Adipocyte (in vitro differentiated cells): Measurements from ENCODE around the gene ZNRD2.

Experiments used
- DNase-seq: peaks from one replicate; pipeline ENCODE4 v3.0.0-alpha.2; 2015; ENCODE audit warnings: low read depth
- H3K27me3 ChIP-seq: replicated peaks from 2 replicates; pipeline ENCODE4 v1.7.0; 2013; ENCODE audit warnings: mild to moderate bottlenecking, low read length, moderate library complexity; ENCODE audit not compliant: control insufficient read depth, insufficient read depth
- H3K36me3 ChIP-seq: 2 replicates; pipeline ENCODE4 v1.7.0; 2013; ENCODE audit warnings: low read length, mild to moderate bottlenecking, moderate library complexity; ENCODE audit not compliant: control insufficient read depth, insufficient read depth, severe bottlenecking
- H3K4me1 ChIP-seq: 2 replicates; pipeline ENCODE4 v1.7.0; 2013; ENCODE audit warnings: mild to moderate bottlenecking, low read length, moderate library complexity; ENCODE audit not compliant: control insufficient read depth, insufficient read depth
- H3K4me3 ChIP-seq: 2 replicates; pipeline ENCODE4 v1.7.0; 2013; ENCODE audit warnings: mild to moderate bottlenecking, low read length, moderate library complexity
- H3K9ac ChIP-seq: 2 replicates; pipeline ENCODE4 v1.7.0; 2013; ENCODE audit warnings: mild to moderate bottlenecking, low read length, moderate library complexity
- H3K9me3 ChIP-seq: 2 replicates; pipeline ENCODE4 v1.7.0; 2013; ENCODE audit warnings: mild to moderate bottlenecking, low read length, moderate library complexity; ENCODE audit not compliant: control insufficient read depth

The ZNRD2 gene

DNA sequence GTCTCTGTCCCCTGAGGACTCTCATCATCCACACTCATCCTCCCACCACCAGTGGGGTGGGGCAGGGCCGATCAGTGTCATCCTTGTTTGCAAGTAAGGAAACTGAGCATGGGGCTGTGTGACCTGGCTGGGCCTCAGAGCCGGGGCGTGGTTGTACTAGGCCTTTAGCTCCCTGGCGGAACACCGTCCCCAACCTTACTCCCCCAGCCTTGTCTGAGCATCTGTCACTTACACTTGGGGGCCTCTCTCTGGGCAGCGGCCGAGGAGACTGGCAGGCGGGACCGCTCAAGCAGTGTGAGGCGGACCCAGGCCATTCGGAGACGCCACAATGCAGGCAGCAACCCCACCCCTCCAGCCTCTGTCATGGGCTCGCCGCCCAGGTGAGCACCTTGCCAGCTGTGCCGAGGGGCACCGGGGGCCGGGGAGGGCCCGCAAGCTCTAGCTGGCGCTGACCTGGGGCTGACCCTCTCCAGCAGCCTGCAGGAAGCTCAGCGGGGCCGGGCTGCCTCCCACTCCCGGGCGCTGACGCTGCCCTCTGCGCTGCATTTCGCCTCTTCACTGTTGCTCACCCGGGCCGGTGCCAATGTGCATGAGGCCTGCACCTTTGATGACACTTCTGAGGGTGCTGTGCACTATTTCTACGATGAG is 49.1 kb downstream of the ZNRD2 start:
- Histone ChIP-seq H3K4me1 (peaks cover 13% of the 10 kb centered on the region), H3K9me3 (no peaks in the 10 kb centered on the region), H3K36me3 (peaks cover 70% of the 10 kb centered on the region), H3K27me3 (no peaks in the 10 kb centered on the region), H3K9ac (no peak overlapping the region), H3K4me3 (no peak overlapping the region)
- DNase-seq: no peak

DNA sequence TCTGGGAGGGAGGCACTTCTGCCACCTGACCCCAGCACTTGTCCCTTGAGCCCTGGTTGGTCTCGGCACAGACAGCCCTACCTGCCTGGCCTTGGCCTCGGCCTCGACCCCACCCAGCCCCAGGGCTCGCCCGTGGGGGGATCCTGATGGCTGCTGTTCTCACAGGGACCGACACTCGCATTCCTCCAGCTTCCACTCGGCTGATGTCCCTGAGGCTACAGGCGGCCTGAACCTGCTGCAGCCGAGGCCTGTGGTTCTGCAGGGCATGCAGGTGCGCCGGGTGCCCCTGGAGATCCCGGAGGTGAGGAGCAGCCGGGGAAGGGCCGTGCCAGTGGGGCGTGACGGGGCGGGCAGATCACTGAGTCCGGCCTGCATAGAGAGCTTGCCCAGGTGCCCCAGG is 50.4 kb downstream of the ZNRD2 start:
- no peak for DNase-seq
- H3K4me3 ChIP-seq: no peak overlapping the region
- no peaks in the 10 kb centered on the region for H3K27me3 ChIP-seq
- H3K4me1 ChIP-seq: peaks cover 13% of the 10 kb centered on the region
- no peaks in the 10 kb centered on the region for H3K9me3 ChIP-seq
- peaks cover 79% of the 10 kb centered on the region for H3K36me3 ChIP-seq
- H3K9ac ChIP-seq: no peak overlapping the region

DNA sequence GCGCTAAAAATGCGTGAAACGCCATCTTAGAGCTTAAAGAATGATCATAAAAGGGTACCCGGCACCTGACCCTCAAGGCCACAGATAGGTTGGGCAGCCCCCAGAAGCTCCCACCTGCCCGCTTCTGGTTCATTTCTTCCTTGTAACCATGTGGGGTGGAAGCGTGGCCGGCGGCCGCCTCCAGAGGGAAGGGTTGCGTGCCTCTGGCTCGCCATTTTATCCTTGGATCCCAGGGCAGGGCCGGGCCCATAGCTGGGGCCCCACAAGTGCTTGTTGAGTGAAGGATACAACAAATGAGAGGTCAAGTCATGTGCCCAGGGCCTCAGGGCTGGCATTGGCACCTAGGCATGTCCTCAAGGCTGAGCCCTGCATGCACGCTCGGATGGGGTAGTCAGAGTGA is 51.2 kb downstream of the ZNRD2 start:
- Histone ChIP-seq H3K4me3 (no peak overlapping the region), H3K4me1 (peaks cover 10% of the 10 kb centered on the region), H3K27me3 (no peaks in the 10 kb centered on the region), H3K36me3 (peaks cover 87% of the 10 kb centered on the region), H3K9ac (no peak overlapping the region), H3K9me3 (no peaks in the 10 kb centered on the region)
- DNase-seq: no peak
